ENCODE data around the gene VMO1. TPM values are rescaled to one million over a fixed set of nuclear protein-coding genes. Genes with fewer than 3 reads are reported as not detected.

The VMO1 gene
- total RNA-seq, 1 donor from 2014 or later: not detected

DNA sequence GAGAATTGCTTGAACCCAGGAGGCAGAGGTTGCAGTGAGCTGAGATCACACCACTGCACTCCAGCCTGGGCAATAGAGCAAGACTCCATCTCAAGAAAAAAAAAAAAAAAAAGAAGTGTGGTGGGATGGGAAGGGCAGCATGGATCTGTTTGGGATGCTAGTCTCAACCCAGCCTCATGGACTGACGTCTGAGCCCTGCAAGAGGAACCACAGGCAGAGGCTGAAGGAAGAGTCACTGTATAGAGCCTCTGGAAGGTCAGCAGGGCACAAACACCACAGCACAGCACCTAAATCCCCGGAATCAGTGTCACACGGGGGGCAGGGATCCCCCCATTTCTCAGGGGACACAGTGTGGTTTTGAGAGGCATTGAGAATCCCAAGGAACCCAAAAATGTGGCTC, 35.6 kb downstream of the VMO1 start:
- H3K9me3 Mint-ChIP-seq: no peaks in the 10 kb centered on the region
- ATAC-seq (ENCODE audit: low read depth) (no peak), DNase-seq (no peak)
- intact Hi-C loops (cut with micrococcal nuclease): no loop called here
- no peaks in the 10 kb centered on the region for H3K36me3 Mint-ChIP-seq (ENCODE audit: low read depth)
- H3K4me1 Mint-ChIP-seq: peaks cover 13% of the 10 kb centered on the region
- ChIA-PET POLR2A (no interaction called here), CTCF (no interaction called here)
- H3K27me3 Mint-ChIP-seq: peaks cover 24% of the 10 kb centered on the region
- H3K4me3 Mint-ChIP-seq: no peak overlapping the region
- H3K27ac Mint-ChIP-seq: no peak overlapping the region
- TF ChIP-seq CTCF (IDR thresholded peaks at IDR 0.05): no peak

GRCh38 chr17:4748686-4749085, 37.5 kb downstream of the VMO1 start:
- DNase-seq (no peak), ATAC-seq (ENCODE audit: low read depth) (no peak)
- Mint-ChIP-seq H3K9me3 (no peaks in the 10 kb centered on the region), H3K27me3 (peaks cover 23% of the 10 kb centered on the region), H3K27ac (no peak overlapping the region), H3K4me3 (no peak overlapping the region), H3K36me3 (ENCODE audit: low read depth) (no peaks in the 10 kb centered on the region), H3K4me1 (peaks cover 13% of the 10 kb centered on the region)
- POLR2A ChIA-PET: no interaction called here
- TF ChIP-seq CTCF (IDR thresholded peaks at IDR 0.05): no peak
- CTCF ChIA-PET: no interaction called here
- intact Hi-C loops (cut with micrococcal nuclease): no loop called here

GRCh38 chr17:4747847-4748246, 38.3 kb downstream of the VMO1 start:
- peak; percentile 61 for ATAC-seq (ENCODE audit: low read depth)
- DNase-seq: no peak
- peaks cover 13% of the 10 kb centered on the region for H3K4me1 Mint-ChIP-seq
- no peaks in the 10 kb centered on the region for H3K9me3 Mint-ChIP-seq
- ChIA-PET CTCF (no interaction called here), POLR2A (interaction anchor here (0.7 kb wide), 1 partner anchor 396 kb away, joined by 5 read pairs; no protein-coding TSS in a partner anchor)
- H3K27me3 Mint-ChIP-seq: peaks cover 22% of the 10 kb centered on the region
- intact Hi-C loops (cut with micrococcal nuclease): no loop called here
- H3K36me3 Mint-ChIP-seq (ENCODE audit: low read depth): no peaks in the 10 kb centered on the region
- no peak overlapping the region for H3K27ac Mint-ChIP-seq
- TF ChIP-seq CTCF (IDR thresholded peaks at IDR 0.05): no peak
- peak overlapping the region; percentile 55 for H3K4me3 Mint-ChIP-seq

- H3K9me3 Mint-ChIP-seq: no peaks in the 10 kb centered on the region
- peaks cover 16% of the 10 kb centered on the region for H3K4me1 Mint-ChIP-seq
- H3K27ac Mint-ChIP-seq: no peak overlapping the region
- TF ChIP-seq CTCF (IDR thresholded peaks at IDR 0.05): no peak
- POLR2A ChIA-PET: no interaction called here
- intact Hi-C loops (cut with micrococcal nuclease): no loop called here
- H3K27me3 Mint-ChIP-seq: peaks cover 17% of the 10 kb centered on the region
- no peaks in the 10 kb centered on the region for H3K36me3 Mint-ChIP-seq (ENCODE audit: low read depth)
- DNase-seq (no peak), ATAC-seq (ENCODE audit: low read depth) (no peak)
- CTCF ChIA-PET: no interaction called here
- no peak overlapping the region for H3K4me3 Mint-ChIP-seq
Measured at GRCh38 chr17:4744999-4745969, 40.9 kb downstream of the VMO1 start.

DNA sequence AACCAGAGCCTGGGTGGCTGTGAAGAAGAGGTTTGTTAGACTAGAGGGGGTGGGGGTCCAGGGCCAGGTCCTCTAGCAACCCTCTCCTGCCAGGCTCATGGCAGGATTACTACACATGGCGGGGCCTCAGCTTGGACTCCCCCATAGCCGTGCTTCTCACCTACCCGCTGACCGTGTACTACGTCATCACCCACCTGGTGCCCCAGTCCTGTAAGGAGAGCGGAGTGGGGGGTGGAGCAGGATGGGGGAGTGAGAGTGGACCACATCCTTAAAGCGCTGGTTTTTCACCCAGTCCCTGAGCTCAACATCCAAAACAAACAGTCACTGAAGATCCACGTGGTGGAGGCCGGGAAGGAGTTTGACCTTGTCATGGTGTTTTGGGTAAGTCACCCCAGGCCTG, 42.3 kb downstream of the VMO1 start:
- CTCF ChIA-PET: no interaction called here
- no peaks in the 10 kb centered on the region for H3K36me3 Mint-ChIP-seq (ENCODE audit: low read depth)

More for the DNA sequence above, 42.3 kb downstream of the VMO1 start:
- Mint-ChIP-seq H3K27ac (no peak overlapping the region), H3K4me3 (no peak overlapping the region), H3K9me3 (no peaks in the 10 kb centered on the region), H3K4me1 (peaks cover 22% of the 10 kb centered on the region), H3K27me3 (peaks cover 12% of the 10 kb centered on the region)
- POLR2A ChIA-PET: no interaction called here
- intact Hi-C loops (cut with micrococcal nuclease): no loop called here
- TF ChIP-seq CTCF (IDR thresholded peaks at IDR 0.05): no peak
- DNase-seq: no peak
- ATAC-seq (ENCODE audit: low read depth): no peak
